ENCODE data around the gene CCNA1. TPM values are rescaled to one million over a fixed set of nuclear protein-coding genes. Genes with fewer than 3 reads are reported as not detected.

The CCNA1 gene
- total and polyA plus RNA-seq, 2 donors from 2014 or later = 0.54 to 0.98 TPM

DNA sequence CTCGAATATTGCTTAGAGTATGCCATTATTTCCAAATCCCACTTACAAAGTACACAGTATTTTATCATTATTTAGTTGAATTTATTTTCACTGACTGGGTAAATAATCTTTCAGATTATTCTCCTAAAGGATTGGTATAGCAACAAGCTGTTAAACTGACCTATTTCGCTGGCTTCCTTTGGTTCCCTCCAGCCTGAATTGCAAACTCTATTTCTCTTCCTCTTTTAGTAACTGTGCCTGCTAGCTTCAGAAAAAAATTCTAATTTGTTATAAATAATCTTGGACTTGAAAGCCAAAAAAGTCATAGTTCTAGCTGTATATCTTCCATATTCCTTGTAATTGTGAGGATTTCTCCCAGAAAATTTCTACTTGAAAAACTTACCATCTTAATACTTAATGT is 15.0 kb upstream of the CCNA1 start:
- H3K4me1 ChIP-seq (ENCODE audit: control insufficient read depth in 2 of 3, insufficient read depth in 2 of 3, low read depth in 1 of 3, low read length in 3 of 3) = peaks cover 0 to 2% (median 0%) of the 10 kb centered on the region in 3 donors
- no peak overlapping the region for H3K27ac ChIP-seq (ENCODE audit: low read depth in 2 of 2, low read length in 2 of 2)
- no peaks in the 10 kb centered on the region for H3K27me3 ChIP-seq (ENCODE audit: control insufficient read depth, insufficient read depth, low read length)
- H3K9me3 ChIP-seq (ENCODE audit: control insufficient read depth in 2 of 3, insufficient read depth in 1 of 3, low read length in 3 of 3) = no peaks in the 10 kb centered on the region
- no peaks in the 10 kb centered on the region for H3K36me3 ChIP-seq (ENCODE audit: control insufficient read depth in 2 of 3, insufficient read depth in 3 of 3, low read length in 3 of 3)
- no peak overlapping the region for H3K9ac ChIP-seq (ENCODE audit: low read length in 3 of 3)
- TF ChIP-seq, protein P1, sequence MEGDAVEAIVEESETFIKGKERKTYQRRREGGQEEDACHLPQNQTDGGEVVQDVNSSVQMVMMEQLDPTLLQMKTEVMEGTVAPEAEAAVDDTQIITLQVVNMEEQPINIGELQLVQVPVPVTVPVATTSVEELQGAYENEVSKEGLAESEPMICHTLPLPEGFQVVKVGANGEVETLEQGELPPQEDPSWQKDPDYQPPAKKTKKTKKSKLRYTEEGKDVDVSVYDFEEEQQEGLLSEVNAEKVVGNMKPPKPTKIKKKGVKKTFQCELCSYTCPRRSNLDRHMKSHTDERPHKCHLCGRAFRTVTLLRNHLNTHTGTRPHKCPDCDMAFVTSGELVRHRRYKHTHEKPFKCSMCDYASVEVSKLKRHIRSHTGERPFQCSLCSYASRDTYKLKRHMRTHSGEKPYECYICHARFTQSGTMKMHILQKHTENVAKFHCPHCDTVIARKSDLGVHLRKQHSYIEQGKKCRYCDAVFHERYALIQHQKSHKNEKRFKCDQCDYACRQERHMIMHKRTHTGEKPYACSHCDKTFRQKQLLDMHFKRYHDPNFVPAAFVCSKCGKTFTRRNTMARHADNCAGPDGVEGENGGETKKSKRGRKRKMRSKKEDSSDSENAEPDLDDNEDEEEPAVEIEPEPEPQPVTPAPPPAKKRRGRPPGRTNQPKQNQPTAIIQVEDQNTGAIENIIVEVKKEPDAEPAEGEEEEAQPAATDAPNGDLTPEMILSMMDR (IDR thresholded peaks at IDR 0.05; ENCODE audit: borderline replicate concordance, extremely low read depth, insufficient read depth) = no peak
- intact Hi-C loops (cut with DNase I) = no loop called here
- no peak for FAIRE-seq
- H3K4me3 ChIP-seq (ENCODE audit: low read length in 3 of 3) = peak overlapping the region in 1 of 3 donors; percentile 41
- no peak for DNase-seq

DNA sequence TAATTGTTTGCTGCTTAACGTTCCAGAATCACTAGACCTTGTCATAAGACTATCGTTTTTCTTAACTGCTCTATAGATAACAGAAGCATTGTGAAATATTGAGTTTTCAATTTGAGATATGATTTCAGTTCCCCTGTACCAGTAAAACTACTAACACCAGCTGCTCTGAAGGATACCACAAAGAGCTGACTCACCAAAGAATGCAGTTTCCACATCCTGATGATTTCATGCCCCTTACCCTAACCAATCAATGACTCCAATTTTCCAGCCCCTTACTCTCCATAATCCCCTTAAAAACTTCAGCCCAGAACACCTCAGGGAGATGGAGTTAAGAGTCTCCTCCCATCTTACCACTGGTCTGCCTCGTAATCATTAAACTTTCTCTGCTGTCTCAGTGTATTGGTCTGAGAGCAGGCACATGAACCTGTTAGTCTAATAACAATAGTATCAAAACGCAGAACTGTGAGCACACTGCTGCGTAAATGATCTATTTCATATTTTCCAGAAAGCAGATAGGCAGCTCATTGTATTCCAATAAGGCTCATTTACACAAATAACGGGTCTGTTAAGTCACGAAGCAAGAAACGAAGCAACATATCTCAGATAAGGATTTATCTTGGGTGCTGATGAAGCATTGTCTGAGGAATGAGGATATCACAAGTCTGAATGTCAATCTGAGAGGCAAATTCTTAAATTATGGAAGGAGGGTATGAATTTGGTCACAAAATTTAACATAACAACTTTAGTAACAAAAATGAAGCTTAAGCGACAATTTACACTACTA is 14.1 kb upstream of the CCNA1 start:
- Histone ChIP-seq H3K9ac (ENCODE audit: low read length in 3 of 3) (no peak overlapping the region), H3K9me3 (ENCODE audit: control insufficient read depth in 2 of 3, insufficient read depth in 1 of 3, low read length in 3 of 3) (no peaks in the 10 kb centered on the region), H3K4me1 (ENCODE audit: control insufficient read depth in 2 of 3, insufficient read depth in 2 of 3, low read depth in 1 of 3, low read length in 3 of 3) (peaks cover 0 to 2% (median 0%) of the 10 kb centered on the region in 3 donors), H3K27ac (ENCODE audit: low read depth in 2 of 2, low read length in 2 of 2) (no peak overlapping the region), H3K27me3 (ENCODE audit: control insufficient read depth, insufficient read depth, low read length) (no peaks in the 10 kb centered on the region), H3K36me3 (ENCODE audit: control insufficient read depth in 2 of 3, insufficient read depth in 3 of 3, low read length in 3 of 3) (no peaks in the 10 kb centered on the region), H3K4me3 (ENCODE audit: low read length in 3 of 3) (peak overlapping the region in 2 of 3 donors; percentile 41 to 49)
- TF ChIP-seq, protein P1 (IDR thresholded peaks at IDR 0.05; ENCODE audit: borderline replicate concordance, extremely low read depth, insufficient read depth) = no peak
- FAIRE-seq = no peak
- intact Hi-C loops (cut with DNase I) = no loop called here
- DNase-seq = peak in 2 of 5 donors; percentile 1 to 9

DNA sequence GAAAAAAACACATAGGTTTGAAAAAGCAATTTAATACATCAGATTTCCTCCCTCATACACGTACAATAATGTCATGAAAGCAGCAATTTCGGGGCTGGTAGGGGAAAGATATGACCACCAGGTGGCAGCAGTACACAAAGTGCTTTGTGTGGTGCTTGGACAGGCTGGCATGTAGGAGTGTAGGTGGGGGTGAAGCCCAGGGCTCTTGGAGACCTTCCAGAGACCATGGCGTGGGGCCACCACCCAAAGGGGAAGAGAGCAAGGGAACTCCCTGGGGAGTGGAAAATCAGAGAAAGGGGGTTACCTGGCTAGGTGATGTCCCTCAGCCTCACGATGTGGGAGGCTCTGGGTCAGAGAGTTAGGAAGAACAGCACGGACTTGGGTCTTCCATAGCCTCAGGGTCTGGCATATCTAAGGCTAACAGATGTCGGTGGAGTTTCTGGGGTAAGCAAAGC is 11.8 kb upstream of the CCNA1 start:
- peak; percentile 85 for FAIRE-seq
- no peaks in the 10 kb centered on the region for H3K36me3 ChIP-seq (ENCODE audit: control insufficient read depth in 2 of 3, insufficient read depth in 3 of 3, low read length in 3 of 3)
- TF ChIP-seq, protein P1 (IDR thresholded peaks at IDR 0.05; ENCODE audit: borderline replicate concordance, extremely low read depth, insufficient read depth) = peak; percentile 89
- H3K27ac ChIP-seq (ENCODE audit: low read depth in 2 of 2, low read length in 2 of 2) = no peak overlapping the region
- peak; percentile 67 to 87 (median 81) for DNase-seq
- H3K27me3 ChIP-seq (ENCODE audit: control insufficient read depth, insufficient read depth, low read length) = no peaks in the 10 kb centered on the region
- no peak overlapping the region for H3K4me3 ChIP-seq (ENCODE audit: low read length in 3 of 3)
- intact Hi-C loops (cut with DNase I) = loop anchor here (10.0 kb wide), 1 partner anchor 574 kb away; the partner anchor contains the start of gene ALG5
- H3K4me1 ChIP-seq (ENCODE audit: control insufficient read depth in 2 of 3, insufficient read depth in 2 of 3, low read depth in 1 of 3, low read length in 3 of 3) = peaks cover 0 to 2% (median 0%) of the 10 kb centered on the region in 3 donors
- peaks cover 0 to 5% (median 0%) of the 10 kb centered on the region in 3 donors for H3K9me3 ChIP-seq (ENCODE audit: control insufficient read depth in 2 of 3, insufficient read depth in 1 of 3, low read length in 3 of 3)
- H3K9ac ChIP-seq (ENCODE audit: low read length in 3 of 3) = no peak overlapping the region

Data from kidney (tissue), 14 donors.